GM19468 (cell line): ENCODE measurements around the gene SMARCE1.
A peak's percentile ranks its signal among the peaks of the same experiment; 100 is the strongest.

Experiments
- ATAC-seq: cut with Tn5 transposase; IDR thresholded peaks from one replicate; pipeline ENCODE4 v1.9.1; 2021; ENCODE audit warnings: mild to moderate bottlenecking, moderate library complexity, moderate number of reproducible peaks; ENCODE audit not compliant: unreplicated experiment; ENCODE audit errors: extremely low read depth

SMARCE1 gene

DNA sequence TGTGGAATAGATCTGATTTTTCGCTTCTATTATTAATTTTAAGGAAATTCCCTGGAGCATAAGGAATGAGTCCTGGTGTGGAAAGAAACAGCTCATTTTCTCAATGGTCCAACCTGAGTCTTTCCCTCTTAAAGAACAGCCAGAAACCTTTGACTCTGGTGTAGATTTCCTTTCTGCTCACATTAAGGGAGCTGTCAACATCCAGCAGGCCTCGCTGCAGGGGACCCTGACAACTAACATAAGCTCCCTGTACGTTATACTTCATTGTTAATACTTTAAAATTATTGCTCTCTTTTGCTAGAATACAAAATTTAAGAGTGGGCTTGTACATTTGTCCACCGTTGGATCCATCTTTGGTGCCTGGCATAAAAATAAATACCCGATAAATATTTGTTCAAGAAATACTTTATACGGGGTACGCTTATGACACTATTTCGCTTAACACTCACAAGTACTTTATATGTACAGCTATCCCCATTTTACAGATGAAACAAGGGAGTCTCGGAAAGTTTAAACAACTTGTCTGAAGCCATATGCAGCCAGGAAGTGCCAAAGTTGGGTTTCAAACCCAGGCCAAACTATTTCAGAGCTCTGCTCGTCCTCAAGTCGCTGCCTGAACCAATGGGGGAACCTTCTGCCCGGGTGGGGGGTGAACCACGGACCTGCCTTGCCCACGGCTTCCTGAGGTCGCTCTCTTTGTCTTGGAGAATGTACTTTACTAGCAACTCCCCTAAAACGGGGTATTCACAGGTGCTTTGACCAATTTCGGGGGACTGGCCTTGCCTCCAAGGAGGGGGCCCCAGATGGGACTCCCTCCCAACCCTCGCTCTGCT is 611 bp downstream of the SMARCE1 start:
- no peak for ATAC-seq

DNA sequence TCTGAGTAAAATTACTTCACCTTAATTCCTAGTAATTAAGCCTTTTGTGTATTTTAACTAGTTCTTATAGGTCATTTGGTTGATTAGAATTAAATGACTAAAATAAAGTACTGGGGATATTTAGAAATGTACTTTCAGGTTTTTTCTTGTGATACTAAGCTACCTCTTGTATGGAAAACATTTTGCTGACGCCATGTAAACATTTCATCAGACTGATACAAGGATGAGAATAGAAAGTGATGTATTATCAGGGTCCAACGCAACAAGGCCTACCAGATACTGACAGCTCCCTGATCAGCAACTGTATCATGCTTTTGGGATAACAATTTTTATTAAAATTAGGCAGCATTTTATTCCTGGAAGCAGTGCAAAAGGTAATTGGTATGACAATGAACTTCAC is 1.7 kb downstream of the SMARCE1 start:
- no peak for ATAC-seq

GRCh38 chr17:40645291-40645690 is 2.3 kb downstream of the SMARCE1 start:
- ATAC-seq: no peak

DNA sequence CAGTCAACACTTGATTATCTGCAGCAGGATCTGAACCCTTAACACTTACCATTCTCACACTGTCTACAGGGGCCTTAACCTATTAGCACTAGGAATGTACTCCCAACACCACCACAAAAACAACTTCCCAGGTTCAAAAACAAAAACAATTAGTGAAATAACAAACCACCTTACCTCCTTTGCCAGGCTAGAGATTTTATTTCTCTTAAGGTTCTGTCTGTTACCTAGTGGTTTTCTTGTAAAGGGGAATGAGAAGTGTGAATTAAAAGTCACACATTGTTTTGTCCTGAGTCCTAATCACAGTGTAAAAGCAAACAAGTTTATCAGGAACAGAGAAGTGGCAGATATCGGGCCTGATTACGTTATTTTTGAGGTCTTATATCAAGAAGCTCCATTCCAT is 9.7 kb downstream of the SMARCE1 start:
- ATAC-seq: no peak

GRCh38 chr17:40633871-40634270 is 13.7 kb downstream of the SMARCE1 start:
- ATAC-seq: no peak

GRCh38 chr17:40632216-40632615 is 15.4 kb downstream of the SMARCE1 start:
- no peak for ATAC-seq

- no peak for ATAC-seq
Measured at GRCh38 chr17:40629842-40630241, 17.8 kb downstream of the SMARCE1 start.

DNA sequence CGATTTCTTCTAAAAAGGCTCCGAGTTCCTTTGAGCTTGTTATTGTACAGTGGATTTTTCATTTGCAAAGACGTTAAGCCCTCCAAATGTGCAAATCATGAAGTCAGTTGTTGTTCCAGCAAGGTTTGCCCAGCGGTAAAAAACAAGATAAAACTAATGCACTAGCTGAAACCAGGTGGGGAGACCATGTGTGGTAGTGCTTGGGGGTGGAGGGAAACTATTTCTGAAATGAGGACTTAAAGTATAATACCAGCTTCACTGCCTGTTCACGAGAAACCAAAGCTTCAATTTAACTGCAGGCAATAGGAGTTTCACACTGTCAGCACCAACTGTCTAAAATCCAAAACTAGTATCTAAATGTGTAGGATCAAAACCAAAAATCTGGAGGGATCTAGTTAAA is 22.3 kb downstream of the SMARCE1 start:
- ATAC-seq: no peak

- ATAC-seq: no peak
Measured at GRCh38 chr17:40623419-40624210, 24.0 kb downstream of the SMARCE1 start.

DNA sequence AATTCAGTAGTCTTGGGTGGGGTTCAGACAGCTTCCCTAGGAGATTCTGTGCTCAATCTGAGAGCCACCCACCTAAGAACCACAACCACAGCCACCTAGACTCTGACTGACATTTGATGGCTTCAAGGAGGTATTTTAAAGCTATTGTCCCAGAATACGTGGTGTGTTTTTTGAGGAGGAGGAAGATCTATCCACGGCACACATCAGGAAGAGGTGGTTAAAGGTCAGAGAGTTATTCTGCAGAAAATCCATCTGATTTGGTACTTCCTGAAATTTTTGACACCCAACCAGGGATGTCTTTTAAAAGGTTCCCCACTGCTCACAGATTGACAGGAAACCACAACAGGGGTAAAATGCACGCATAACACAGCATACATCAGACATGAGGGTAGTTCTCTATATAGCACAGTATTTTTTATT is 25.1 kb downstream of the SMARCE1 start:
- no peak for ATAC-seq

DNA sequence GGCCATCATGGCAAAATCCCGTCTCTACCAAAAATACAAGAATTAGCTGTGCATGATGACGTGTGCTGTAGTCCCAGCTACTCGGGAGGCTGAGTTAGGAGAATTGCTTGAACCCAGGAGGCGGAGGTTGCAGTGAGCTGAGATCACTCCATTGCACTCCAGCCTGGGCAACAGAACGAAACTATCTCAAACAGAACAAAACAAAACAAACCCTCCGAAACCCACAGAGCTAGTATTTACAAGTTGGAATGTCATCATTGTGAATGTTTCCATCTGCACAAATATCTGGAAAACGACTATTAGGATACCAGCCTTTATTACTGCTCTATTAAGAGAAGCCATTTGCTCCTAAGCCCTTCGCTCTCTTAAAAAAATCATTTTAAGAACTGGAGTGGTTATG is 26.0 kb downstream of the SMARCE1 start:
- no peak for ATAC-seq

DNA sequence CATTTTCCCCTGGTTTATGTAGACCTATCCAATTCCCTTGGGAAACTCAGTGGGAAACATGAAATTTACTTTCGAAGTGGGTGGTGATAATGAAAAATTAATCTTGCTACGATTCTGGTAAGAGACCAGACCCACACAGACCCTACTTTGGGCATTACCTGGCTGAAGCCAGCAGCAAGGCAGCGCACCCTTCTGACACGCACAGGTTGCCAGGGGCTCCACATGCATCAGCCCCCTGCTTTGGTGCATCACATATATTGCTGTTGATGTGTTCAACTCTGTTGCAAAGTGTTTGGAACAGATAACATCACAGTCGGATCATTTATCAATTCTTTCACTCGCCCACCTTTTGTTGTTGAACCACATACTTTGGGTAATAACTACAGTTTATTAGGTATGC is 26.6 kb downstream of the SMARCE1 start:
- no peak for ATAC-seq

GRCh38 chr17:40618754-40619625 is 28.6 kb downstream of the SMARCE1 start:
- ATAC-seq: no peak

- no peak for ATAC-seq
Measured at GRCh38 chr17:40617678-40618240, 29.9 kb downstream of the SMARCE1 start.

- ATAC-seq: no peak
Measured at GRCh38 chr17:40616592-40616991, 31.0 kb downstream of the SMARCE1 start.

DNA sequence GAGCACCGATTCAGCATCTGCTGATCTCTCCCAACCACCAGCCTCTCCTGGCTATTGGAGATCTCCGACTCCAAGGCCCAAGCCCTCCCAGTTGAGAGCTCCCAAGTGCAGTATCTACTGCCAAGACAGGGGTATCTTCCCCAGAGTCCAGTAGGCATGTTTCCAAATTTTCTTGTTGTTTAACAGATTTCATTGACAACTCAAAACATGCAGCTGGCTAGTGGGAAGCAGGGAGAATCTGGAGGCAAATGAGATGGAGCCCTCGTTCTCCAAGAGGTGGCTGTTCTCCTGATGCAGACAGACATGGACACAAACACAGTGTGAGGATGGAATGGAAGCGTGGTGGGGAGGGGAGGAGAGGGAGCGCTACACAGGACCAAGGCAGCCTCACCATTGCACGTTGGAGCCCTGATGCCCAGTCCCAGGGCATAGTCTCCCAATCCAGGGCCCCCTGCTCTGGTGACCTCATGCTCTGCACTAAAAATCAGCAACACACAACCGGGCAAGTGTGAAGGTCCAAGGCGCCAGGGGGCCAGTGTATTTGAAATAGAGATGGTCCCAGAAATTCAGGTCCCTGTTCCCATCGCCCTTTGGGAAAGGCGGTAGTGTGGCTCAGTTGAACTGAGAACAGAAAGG is 31.7 kb downstream of the SMARCE1 start:
- no peak for ATAC-seq

DNA sequence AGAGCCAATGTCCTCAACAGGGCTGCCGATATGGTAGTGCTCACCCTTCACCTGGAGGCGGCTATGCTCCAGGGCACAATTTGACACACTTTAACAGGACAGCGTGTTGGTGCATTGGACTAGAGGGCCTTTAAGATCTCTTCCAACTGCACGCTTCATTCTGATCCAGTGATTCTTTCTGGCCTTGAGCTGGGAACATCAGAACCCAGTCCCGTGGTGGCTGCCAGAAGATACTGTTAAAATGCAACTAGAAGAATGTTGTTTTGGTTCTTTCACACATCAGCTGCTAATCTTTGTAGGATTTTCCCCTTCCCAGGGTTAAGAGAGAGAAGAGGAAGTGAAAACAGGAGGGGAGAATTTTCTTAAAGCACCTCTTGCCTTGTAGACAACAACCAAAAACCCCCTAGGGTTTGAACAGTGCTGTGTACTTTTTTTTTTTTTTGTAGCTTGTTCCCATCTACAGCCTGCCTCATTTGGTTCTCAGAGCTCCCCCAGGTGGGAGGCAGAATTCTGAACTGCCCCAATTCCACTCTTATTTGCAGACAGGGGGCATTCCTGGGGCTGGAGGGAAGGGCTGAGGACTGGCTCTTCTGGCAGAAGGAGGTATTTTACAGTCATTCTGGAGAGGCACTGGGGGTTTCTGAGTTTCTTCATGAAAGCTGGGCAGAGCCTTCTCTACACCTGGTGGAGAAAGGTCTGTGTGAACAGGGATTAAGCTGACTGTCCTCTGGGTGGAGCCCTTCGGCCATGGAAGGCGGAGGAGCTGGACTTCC is 32.4 kb downstream of the SMARCE1 start:
- ATAC-seq: peak; percentile 48

DNA sequence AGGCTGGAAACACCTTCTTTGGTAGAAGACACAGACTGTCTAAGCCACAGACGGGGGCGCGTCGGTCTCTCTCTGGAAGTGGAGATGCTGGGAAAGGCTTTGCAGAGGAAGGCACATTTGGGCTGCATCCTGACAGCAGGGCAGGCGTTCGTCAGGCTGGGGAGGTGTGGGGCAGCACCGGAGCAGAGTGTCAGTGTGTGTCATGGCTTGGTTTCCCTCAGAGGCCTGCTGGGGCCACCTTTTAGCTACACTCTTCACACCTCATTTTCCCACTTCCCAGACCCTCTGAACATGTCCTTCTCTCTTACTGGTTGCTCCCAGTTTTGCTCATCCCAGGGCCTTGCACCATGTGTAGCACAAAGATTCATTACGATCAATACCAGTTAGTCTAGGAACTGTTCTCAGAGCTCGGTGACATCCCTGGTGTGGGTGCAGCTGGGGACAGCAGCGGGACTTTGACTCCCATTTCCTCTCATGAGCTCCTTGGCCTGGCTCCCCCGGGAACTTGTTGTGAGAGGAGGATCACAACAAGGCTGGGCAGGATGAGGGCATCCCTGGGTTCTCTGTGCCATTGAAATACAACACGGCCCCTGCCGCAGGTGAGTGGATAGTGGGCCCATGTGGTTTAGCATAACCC is 33.1 kb downstream of the SMARCE1 start:
- no peak for ATAC-seq
